HG03097 (cell line): ENCODE data around the gene CCNL2.
"Not testable (repeated sequence)": the region's sequence is repeated elsewhere in the genome, so short reads cannot be mapped to it uniquely, and the experiment has no call there.

Experiments
- ATAC-seq: cut with Tn5 transposase; IDR thresholded peaks from one replicate; pipeline ENCODE4 v1.9.1; 2021; ENCODE audit not compliant: unreplicated experiment, low FRiP score

CCNL2 gene

GRCh38 chr1:1399187-1399871 is at the start of gene CCNL2:
TSS of gene CCNL2 (minus strand) at chr1:1399335. CDS start at chr1:1399306, 29 bp downstream.
- ATAC-seq: peak; percentile 88

GRCh38 chr1:1446631-1447030 is 47.5 kb upstream of the CCNL2 start:
- ATAC-seq: not testable (repeated sequence)

- no peak for ATAC-seq
These were observed 43.1 kb upstream of the CCNL2 start for GRCh38 chr1:1442069-1442770.

- ATAC-seq: no peak
These were observed 42.1 kb upstream of the CCNL2 start for GRCh38 chr1:1441002-1441888.

GRCh38 chr1:1440262-1441001 is 41.3 kb upstream of the CCNL2 start:
- ATAC-seq: no peak

- no peak for ATAC-seq
These were observed 40.6 kb upstream of the CCNL2 start for GRCh38 chr1:1439546-1440261.

- no peak for ATAC-seq
These were observed 39.6 kb upstream of the CCNL2 start for GRCh38 chr1:1438531-1439381.

GRCh38 chr1:1437904-1438376 is 38.8 kb upstream of the CCNL2 start:
- peak; percentile 47 for ATAC-seq

GRCh38 chr1:1437033-1437903 is 38.1 kb upstream of the CCNL2 start:
- ATAC-seq: no peak

GRCh38 chr1:1436630-1437032 is 37.5 kb upstream of the CCNL2 start:
- no peak for ATAC-seq

GRCh38 chr1:1435911-1436629 is 36.9 kb upstream of the CCNL2 start:
- ATAC-seq: no peak

- no peak for ATAC-seq
These were observed 36.2 kb upstream of the CCNL2 start, which contains the start of gene VWA1 for GRCh38 chr1:1435106-1435903. TSS of gene VWA1 (plus strand) at chr1:1435690. CDS start at chr1:1435749, 59 bp downstream.

GRCh38 chr1:1434824-1435105 is 35.6 kb upstream of the CCNL2 start:
- no peak for ATAC-seq

GRCh38 chr1:1434131-1434823 is 35.1 kb upstream of the CCNL2 start:
- ATAC-seq: no peak

- ATAC-seq: no peak
These were observed 34.6 kb upstream of the CCNL2 start for GRCh38 chr1:1433804-1434130.
